ENCODE data around the gene POTEF.
"Not testable (repeated sequence)": the region's sequence is repeated elsewhere in the genome, so short reads cannot be mapped to it uniquely, and the experiment has no call there.

POTEF gene

DNA sequence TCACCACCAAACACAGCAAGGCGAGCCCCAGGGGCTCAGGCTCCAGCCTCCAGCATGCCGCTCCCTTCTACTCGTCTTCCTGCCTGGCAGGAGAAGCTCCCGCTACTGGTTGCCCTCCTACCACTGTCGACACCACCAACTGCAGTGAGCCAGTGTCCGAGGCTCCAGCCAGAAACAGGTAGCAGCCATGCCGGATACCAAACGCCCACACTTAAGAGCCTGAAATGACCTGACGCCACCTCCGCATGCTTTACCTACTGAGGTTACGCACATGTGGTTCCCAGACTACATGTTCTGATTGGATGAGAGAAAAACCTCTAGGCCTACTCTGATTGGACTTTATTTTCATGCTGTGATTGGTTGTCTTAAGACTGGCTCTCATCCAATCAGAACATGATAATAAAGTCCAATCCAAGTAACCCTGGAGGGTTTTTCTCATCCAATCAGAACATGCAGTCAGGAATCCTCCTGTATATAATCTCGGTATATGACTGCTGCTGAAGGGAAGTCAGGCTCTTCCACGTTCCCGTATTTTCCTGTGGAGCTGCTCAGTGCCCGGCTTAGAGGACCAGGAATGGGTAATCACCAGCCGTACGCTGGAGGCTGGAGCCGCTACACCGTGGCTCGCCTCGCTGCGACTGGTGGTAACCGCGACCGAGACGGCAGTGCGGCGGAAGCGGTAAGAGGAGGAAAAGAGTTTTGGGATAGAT, at the start of gene POTEF:
TSS of gene POTEF (minus strand) at position 103 of the 710 bp plus-strand sequence. CDS start 8,707 bp downstream, outside the sequence.
- DNase-seq = peak; percentile 15

DNA sequence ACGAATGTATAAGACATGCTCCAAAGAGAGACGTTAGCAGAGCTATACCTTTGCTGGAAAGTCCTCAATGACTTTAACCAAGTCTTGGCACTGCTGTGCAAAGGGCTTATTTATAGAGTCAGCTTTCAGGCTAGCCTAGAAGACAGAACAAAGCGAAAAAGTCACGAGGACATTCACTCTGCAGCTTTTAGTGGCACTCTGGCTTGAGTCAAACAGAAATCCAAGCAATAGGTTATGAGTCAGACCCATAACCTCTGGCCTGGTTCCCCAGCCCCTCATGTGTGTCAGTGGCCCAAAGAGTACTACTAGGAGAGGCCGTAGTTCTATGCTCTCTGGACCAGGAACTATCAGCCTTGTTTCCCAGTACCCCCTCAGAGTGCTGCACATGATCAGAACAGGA, 45.8 kb upstream of the POTEF start:
- DNase-seq = not testable (repeated sequence)

DNA sequence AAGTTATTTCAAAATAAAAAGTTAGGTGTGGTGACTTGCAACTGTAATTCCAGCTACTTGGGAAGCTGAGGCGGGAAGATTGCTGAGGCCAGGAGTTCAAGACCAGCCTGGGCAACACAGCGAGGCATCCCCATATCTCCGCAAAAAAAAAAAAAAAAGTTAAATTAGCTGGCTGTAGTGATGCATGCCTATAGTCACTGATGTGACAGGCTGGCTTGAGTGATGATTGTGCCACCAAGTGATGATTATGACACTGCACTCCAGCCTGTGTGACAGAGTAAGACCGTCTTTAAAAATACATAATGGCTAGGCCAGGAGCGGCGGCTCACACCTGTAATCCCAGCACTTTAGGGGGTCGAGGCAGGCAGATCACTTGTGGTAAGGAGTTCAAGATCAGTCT, 40.9 kb upstream of the POTEF start:
- no peak for DNase-seq

DNA sequence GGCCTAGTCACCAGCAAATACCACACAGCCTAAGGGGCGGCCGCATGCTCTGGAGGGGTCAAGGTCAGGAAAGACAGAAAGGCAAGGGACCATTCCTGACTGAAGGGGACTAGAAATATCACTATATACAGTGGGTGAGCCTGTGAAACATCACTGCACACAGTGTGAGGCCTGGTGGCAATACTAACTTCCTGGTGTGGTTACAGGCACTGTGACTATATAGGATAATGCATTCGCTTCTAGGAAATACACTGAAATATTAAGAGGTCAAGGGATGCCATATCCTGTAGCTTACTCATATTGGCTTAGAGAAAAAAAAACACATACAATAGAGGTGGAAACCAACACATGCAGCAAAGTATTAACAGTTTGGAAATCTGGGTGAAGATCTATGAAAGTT, 40.1 kb upstream of the POTEF start:
- not testable (repeated sequence) for DNase-seq

DNA sequence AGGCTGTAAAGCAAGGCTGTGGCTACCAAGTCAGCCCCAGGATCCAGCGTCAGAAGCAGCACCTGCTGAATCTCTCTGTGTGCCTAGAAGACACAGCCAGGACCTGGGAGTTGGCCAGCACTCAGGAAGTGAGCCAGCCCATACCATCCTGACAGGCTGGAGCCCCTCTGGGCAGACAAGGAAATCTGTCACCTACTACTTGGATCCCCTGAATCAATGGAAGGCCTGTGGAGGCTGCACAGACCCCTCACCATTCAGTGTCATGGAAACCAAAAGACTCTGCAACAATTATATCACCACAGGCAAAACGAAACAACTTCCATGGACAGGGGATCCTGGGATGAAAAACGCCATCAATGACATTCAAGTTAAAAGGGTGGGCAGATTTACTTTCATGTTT, 37.6 kb upstream of the POTEF start:
- not testable (repeated sequence) for DNase-seq

DNA sequence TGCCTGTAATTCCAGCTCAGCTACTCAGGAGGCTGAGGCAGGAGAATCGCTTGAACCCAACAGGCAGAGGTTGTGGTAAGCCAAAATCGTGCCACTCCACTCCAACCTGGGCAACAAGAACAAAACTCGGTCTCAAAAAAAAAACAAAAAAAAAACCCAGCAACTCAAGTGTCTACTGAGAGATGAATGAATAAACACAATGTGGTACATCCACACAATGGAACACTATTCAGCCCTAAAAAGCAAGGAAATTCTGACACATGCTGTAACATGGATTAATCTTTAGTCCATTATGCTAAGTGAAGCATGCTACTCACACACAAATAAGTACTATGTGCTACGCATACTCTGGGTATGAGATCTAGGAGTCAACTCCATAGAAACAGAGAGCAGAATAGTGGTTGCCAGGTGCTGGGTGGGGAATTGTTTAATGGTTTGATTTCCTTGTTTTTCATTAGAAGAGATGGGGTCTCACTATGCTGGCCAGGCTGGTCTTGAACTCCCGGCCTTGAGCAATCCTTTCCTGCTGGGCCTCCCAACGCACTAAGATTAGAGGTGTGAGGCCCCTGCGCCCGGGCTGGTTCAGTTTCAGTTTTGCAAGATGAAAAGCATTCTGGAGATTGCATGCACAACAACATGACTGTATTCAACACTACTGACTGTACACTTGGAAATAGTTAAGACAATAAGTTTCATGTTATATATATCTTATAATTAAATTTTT, 36.4 kb upstream of the POTEF start:
- DNase-seq = no peak

DNA sequence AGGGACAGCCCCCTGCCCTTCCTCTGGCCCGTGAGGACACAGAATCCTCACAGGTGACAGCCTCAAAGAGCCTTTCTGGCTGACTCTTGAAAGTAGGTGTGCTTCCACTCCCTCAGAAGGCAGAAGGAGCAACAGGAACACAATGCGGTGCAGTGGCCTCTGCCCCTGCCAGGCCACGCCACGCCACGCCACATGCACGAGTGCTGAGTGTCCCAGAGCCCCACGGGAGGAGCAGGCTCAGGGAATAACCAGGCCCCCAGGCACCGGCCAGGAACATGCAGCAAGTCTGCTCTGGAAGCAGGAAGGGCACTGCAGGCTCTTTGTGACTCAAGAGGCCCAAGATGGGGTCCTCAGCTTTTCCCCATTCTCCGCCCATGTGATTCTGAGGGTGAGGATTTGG, 33.9 kb upstream of the POTEF start:
- DNase-seq = no peak

DNA sequence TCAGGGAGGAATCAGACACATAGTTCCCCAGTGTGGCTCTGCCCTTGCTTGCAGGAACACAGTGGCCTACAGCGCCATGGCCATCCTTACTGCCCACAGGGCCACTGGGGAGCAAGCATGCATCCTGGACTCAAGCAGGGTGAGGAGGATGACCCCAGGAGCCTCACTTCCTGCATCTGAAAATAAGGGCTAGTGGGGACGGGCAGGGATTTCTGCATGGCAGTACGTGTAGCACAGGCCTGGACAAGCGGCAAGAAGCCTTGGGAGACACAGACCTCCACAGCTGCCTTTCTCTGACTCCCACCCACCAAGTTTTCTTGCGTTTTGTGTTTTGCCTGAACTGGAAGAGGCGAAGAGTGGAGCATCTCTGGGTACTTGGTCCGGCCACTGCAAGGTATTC, 33.5 kb upstream of the POTEF start:
- DNase-seq = not testable (repeated sequence)

DNA sequence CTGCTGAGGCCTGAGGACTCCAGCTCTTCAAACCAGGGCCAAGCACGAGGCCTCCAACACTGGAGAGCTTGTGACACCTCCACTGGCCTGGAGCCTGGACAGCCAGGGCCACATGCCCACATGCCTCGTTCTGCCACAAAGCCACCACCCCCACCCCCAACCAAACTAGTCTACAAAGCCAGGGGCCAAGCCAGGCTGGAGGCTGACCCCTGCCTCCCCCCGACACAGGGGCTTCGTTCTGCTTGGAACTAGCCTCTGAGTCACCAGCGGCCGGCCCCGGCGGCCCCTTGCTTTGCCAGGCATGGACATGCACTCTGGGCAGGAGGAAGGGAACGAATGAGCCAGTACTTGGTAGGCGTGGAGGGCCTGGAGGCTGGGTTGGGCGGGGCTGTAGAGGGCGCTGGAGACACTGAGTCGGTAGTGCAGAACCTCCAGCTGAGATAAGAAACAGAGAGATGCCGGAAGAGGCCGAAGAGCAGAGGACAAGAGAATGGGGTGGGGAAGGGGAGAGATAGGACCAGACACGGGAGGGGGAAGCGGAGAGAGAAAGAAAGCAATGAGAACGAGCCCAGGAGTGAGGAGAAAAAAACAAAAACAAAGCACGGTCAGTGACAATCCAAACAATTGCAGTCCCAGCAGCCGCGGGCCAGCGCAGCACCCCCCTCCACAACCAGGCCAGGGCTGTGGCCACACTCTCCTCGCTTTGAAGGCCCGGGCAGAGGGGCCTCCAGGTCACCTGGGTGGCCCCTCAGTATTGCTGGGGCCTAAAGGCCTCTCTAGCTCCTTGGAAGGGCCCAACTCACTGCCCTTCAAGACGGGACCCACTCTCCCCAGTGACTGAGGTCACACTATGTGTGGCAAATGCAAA, 32.0 kb upstream of the POTEF start:
- not testable (repeated sequence) for DNase-seq

DNA sequence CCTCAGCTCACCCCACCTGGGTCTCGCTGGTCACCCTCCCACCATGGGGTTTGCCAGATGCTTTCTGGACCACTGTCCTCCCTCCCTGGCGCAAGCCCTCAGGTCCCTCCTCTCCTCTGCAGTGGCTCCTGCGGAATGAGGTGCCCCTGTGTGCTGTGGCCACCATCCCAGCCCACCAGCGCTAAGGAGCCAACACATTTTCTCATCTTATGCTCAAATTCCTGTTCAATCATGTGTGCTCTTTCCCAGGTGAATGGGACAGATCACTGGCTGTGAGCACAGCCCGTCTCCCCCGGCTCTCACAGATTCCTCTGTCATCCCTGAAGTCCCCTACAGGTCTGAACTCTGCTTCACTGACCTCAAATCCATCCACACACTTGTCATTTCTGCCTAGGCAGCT, 31.1 kb upstream of the POTEF start:
- no peak for DNase-seq

DNA sequence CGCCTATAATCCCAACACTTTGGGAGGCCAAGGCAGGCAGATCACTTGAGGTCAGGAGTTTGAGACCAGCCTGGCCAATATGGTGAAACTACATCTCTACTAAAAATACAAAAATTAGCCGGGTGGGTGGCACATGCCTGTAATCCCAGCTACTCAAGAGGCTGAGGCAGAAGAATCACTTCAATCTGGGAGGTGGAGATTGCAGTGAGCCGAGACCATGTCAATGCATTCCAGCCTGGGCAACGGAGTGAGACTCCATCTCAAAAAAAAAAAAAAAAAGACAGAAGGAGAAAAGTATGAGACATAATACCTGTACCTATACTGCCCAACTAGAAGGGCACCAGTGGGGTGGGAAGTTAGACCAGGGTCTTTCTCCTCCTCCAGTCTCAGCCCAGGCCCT, 30.4 kb upstream of the POTEF start:
- DNase-seq = not testable (repeated sequence)

DNA sequence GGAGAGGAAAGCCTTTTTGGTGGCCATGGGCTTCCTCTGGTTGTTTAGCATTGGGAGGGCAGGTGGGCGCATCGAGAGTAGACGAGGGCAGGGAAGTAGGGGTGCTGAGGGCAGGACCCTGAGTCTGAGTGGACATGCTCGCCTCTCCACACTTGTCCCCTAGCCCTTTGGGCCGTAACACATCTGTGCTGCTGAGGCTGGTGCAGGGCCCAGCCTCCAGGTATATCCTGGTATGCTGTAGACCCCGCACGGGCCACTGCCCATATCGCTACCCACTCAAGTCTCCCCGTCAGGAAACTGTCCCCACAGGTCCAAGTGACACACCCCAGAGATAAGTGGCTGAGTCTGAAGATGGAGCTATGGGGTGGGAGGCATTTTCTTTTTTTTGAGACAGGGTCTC, 29.6 kb upstream of the POTEF start:
- DNase-seq = no peak

DNA sequence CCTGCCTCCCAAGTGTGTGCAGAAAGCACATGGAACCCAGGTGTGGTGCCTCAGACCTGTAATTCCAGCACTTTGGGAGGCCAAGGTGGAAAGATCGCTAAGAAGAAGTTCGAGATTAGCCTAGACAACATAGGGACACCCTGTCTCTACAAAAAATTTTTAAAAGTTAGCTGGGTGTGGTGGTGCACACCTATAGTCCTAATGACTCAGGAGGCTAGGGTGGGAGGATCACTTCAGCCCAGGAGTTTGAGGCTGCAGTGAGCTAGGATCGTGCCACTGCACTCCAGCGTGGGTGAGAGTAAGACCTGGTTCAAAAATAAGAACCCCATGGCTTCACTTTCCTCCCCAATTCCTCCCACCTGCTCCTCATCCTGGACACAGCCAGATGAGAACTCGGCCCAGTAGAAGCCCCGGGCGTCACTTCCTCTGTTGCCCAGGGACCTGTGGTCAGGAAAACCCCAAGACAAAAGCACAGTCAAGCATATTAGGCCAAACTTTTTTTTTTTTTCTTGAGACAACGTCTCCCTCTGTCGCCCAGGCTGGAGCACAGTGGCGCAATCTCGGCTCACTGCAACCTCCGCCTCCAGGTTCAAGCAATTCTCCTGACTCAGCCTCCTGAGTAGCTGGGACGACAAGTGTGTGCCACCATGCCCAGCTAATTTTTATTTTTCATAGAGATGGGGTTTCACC, 28.9 kb upstream of the POTEF start:
- not testable (repeated sequence) for DNase-seq

DNA sequence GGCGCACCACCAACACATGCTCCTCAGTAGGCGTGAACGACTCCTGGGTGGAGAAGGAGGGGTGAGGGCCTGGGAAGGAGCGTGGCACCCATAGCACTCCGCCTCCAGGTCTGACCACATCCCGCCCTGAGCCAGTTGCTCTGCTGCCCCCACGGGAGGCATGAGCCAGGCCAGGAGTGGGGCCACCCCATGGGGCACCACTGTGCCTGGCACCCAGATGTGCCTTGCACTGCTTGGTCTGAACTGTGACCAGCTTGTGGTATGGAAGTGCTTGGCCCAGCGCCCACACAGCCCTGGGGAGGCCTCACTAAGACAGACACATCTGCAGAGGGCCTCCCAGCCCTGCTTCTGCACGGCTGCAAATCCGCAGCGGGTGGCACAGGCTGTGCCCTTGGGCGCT, 28.3 kb upstream of the POTEF start:
- not testable (repeated sequence) for DNase-seq

DNA sequence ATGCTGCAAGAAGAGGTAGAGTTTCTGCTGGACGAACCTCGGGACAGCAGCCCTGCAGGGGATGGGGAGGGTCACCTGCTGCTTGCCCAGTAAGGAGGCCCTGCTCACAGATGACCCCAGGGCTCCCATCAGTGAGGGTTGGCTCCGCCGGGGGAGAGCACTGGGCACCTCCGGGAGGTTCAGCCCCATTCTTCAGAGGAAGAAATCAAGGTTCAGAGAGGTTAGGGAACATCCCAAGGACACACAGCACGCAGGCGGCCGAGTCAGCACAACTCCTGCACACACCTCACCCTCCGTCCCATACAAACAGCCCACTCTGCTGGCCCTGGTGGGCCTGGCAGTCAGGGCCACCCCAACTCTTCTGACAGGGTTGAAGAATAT, 27.6 kb upstream of the POTEF start:
- no peak for DNase-seq

DNA sequence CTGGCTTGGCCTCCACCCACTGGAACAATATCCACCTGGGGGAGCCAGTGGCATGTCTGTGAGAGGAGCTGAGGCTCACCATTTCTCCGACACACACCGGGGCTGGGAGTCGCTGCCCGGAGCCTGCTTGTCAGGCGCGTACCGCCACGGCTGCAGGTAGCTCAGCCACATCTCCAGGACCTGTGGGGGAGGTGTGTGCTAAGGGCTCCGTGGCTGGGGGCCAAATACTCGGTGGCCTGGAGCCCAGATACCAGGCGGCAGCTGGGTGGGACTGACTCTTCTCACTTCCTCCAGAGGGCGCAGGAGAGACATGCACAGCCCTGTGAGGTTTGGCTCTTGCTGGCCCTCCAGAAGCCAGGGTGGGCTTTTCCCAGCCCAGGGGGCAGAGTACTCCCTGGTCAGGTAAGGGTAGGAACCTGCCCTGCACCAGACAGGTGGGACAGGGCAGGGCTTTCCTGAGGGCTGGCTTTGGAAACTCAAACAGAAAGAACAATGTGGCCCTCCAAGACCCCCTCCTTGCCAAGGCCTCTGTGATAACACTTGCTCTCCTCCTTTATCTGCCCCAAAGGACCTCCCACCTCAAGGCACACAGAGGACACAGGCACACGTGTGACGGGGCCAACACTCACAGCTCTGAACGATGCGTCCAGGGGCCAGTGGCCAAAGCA, 27.1 kb upstream of the POTEF start:
- not testable (repeated sequence) for DNase-seq

DNA sequence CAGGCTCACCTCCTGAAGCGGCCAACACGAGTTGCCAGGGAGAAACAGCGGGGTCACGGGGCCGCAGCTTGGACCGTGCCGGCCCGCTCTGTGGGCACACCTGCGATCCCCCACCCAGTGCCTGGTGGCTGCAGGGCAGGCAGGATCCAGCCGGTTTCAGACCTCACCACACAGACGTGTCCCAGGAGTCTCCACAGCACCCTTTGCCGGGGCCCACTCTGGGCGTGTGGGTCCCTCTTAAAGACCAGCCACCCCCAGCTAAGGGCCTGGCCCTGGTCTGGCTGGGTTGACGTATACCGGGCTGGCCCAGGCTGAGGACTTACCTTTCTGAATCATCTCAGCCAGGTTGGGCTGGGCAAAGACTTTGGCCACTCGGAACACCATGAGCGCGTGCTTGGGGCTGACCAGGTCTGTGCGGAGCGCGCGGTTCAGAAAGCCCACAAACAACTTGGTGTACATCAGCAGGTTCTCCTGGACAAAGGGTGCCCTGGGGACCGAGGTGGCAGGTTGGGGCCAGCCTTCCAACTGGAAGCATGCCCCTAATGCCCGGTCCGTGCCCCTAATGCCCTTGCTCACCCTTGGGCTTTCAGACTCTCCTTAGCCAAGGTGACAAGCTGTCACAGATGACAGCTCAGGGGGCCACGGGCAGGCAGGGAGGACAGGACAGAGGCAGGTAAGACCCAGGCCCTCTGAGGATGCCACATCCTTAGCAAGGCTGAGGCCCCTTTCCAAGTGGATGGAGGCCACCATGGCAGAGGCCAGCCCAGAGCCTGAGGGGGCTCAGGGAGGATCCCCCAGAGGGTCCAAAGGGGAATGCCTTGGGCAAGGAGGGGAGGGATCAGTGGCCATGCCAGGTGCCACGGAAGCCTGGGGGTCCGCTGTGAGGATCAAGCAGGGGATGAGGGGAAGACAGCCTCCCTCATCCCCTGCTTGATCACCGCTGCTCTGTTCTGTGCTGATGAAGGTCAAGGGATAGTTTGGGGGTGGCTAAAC, 26.0 kb upstream of the POTEF start:
- DNase-seq = no peak

DNA sequence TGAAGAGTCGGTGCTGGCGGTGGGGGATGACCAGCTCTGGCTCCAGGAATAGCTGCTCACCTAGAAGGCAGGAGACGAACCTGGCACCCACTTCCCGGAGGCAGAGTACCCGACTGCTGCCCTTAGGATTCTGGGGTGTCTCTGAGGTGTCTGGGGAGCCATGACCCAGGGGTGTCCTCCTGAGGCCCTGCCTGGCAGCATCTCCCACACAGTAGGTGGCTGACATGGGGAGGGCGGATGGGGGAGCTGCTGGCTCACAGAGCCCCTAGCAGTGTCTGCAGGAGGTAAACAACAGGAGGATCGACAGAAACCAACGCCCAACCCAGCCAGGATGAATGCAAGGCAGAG, 25.4 kb upstream of the POTEF start:
- DNase-seq = not testable (repeated sequence)

DNA sequence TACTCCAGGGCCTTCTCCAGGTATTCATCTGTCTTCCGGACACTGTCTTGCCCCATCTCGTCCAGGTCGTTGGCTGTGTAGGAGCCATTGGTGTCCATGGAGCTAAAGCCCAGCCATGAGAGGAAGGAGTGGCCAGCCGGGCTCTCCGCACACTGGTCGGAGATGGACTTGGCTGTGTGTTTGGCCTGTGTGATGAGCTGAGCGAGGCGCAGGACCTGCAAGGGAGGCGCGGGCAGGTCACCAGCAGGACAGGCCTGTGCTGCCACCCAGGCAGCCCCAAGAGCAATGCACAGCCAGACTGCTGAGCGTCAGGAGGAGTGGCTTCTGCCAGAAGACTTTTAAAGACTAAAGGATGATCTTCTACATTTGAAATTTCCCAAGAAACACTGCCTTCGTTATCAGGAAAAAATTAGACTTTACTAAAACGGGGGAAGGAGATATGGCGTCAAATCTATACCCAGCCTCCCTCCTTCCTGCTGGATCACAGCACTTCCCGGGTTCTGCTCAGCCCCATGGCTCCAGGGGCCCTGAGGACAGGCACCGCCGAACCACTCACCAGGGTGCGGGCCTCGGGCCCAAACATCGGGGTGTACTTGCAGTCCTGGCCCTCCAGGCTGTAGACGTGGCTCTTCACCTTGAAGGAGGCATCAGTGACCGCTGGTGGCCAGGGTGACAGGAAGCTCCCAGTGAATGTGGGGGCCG, 24.9 kb upstream of the POTEF start:
- not testable (repeated sequence) for DNase-seq

DNA sequence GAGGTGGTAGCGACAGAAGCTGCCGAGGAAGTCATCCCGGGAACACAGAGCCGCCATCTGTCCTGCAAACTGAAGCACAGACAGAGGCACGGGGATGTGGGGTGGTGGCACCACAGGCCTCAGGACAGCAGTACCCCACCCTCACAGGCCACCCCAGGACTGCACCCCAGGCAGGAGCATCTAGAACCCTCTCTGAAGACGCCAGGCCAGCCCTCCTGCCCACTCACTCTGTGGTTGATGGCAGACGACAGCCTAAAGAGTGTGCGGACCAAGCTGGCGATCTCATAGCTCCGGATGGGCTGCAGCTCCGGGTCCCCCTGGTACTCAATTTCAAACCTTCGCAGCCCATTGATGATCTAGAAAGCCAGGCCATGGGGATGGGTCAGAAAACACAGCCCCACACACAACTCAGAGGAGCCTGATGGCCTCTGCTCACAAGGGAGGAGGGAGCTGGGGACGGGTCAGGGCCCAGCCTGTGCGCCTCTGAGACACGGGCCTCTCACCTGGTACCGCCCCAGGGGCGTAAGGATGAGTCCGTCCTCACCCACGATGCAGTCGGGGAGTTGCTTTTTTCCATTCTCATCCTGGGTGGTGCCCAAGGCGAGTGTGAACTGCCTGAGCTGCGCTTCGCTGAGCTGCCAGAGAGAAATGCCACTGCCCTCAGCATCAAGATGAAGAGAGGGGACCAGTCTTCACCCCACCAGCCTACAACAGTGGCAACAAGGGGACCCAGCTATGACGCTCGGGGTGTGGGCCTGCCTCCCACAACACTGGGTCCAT, 24.0 kb upstream of the POTEF start:
- no peak for DNase-seq
